HCT116 (cell line): Measurements from ENCODE around the gene CYP4F11.

Experiments
- CEBPB ChIP-seq: IDR thresholded peaks from 2 replicates; pipeline ENCODE4 v1.6.1; 2012; ENCODE audit warnings: low read depth
- CTCF ChIP-seq, 3 experiments: fragments of 200-600 bp in 1 of 3; sonication (generic) in 1 of 3; IDR thresholded peaks in 2 of 3; conservative IDR thresholded peaks in 1 of 3; 2 replicates each; pipeline ENCODE4 v1.5.1; 2012 to 2017; ENCODE audit warnings: low read depth in 2 of 3, low read length in 2 of 3, antibody characterized with exemption in 1 of 3, borderline replicate concordance in 1 of 3, control low read depth in 1 of 3, mild to moderate bottlenecking in 1 of 3, mixed read lengths in 1 of 3, mixed run types in 1 of 3, moderate library complexity in 1 of 3; ENCODE audit not compliant: insufficient read depth in 1 of 3
- EGR1 ChIP-seq: IDR thresholded peaks from 2 replicates; pipeline ENCODE4 v1.6.1; 2012; ENCODE audit warnings: low read depth
- EZH2 ChIP-seq: fragments of 200-600 bp; sonication (generic); IDR thresholded peaks from 2 replicates; pipeline ENCODE4 v1.6.1; 2017; ENCODE audit warnings: antibody characterized with exemption, mixed run types
- EZH2phosphoT487 ChIP-seq: fragments of 200-600 bp; IDR thresholded peaks from 2 replicates; pipeline ENCODE4 v1.6.1; 2018; ENCODE audit warnings: antibody characterized with exemption, borderline replicate concordance
- JUND ChIP-seq: IDR thresholded peaks from 2 replicates; pipeline ENCODE4 v1.6.1; 2012
- POLR2A ChIP-seq: IDR thresholded peaks from 2 replicates; pipeline ENCODE4 v1.7.0; 2011; ENCODE audit warnings: borderline replicate concordance; ENCODE audit not compliant: insufficient read depth, insufficient read length; ENCODE audit errors: extremely low read depth
- RAD21 ChIP-seq: IDR thresholded peaks from 2 replicates; pipeline ENCODE4 v1.6.1; 2012; ENCODE audit warnings: low read depth, mild to moderate bottlenecking
- SIN3A ChIP-seq: IDR thresholded peaks from 2 replicates; pipeline ENCODE4 v1.6.1; 2012; ENCODE audit warnings: low read depth
- YY1 ChIP-seq: IDR thresholded peaks from 2 replicates; pipeline ENCODE4 v1.6.1; 2011; ENCODE audit warnings: low read length, low read depth, moderate library complexity, mild to moderate bottlenecking; ENCODE audit not compliant: insufficient replicate concordance; ENCODE audit errors: extremely low read depth
- ZFX ChIP-seq: fragments of 450-650 bp; IDR thresholded peaks from 2 replicates; pipeline ENCODE4 v1.6.1; 2017

GRCh38 chr19:15919243-15919642, 15.1 kb downstream of the CYP4F11 start:
- TF ChIP-seq CEBPB (no peak), EGR1 (no peak), CTCF (IDR thresholded peaks at IDR 0.05 in 2 of 3, conservative IDR thresholded peaks at IDR 0.05 in 1 of 3; ENCODE audit: borderline replicate concordance in 1 of 3, insufficient read depth in 1 of 3, low read depth in 2 of 3, low read length in 2 of 3) (no peak), POLR2A (no peak), EZH2phosphoT487 (no peak), YY1 (no peak), ZFX (no peak), RAD21 (no peak), EZH2 (no peak), SIN3A (no peak), JUND (no peak)
